ENCODE results near the gene CAPN13.

- TF ChIP-seq POLR2A (IDR thresholded peaks at IDR 0.05; ENCODE audit: low read depth, low read length) (no peak), POLR2AphosphoS5 (IDR thresholded peaks at IDR 0.05; ENCODE audit: low read depth, low read length) (no peak)
Measured at GRCh38 chr2:30684026-30684425, 123.2 kb downstream of the CAPN13 start.
